HG02610 (cell line): ENCODE data around the gene CDK17.

Experiments used
- ATAC-seq: cut with Tn5 transposase; IDR thresholded peaks from one replicate; pipeline ENCODE4 v1.9.1; 2021; ENCODE audit warnings: mild to moderate bottlenecking, moderate library complexity; ENCODE audit not compliant: unreplicated experiment

Gene CDK17

GRCh38 chr12:96242597-96242996, 157.6 kb downstream of the CDK17 start:
- no peak for ATAC-seq

GRCh38 chr12:96241846-96242256, 158.4 kb downstream of the CDK17 start:
- no peak for ATAC-seq

GRCh38 chr12:96241431-96241830, 158.8 kb downstream of the CDK17 start:
- ATAC-seq: no peak

- no peak for ATAC-seq
Measured at GRCh38 chr12:96240656-96241055, 159.6 kb downstream of the CDK17 start.

- no peak for ATAC-seq
Measured at GRCh38 chr12:96239711-96240635, 160.3 kb downstream of the CDK17 start.

GRCh38 chr12:96238336-96239047, 161.7 kb downstream of the CDK17 start:
- no peak for ATAC-seq

- no peak for ATAC-seq
Measured at GRCh38 chr12:96237465-96238077, 162.7 kb downstream of the CDK17 start.

- no peak for ATAC-seq
Measured at GRCh38 chr12:96237035-96237434, 163.2 kb downstream of the CDK17 start.

GRCh38 chr12:96236221-96236822, 163.9 kb downstream of the CDK17 start:
- no peak for ATAC-seq

- no peak for ATAC-seq
Measured at GRCh38 chr12:96235484-96235826, 164.8 kb downstream of the CDK17 start.

- ATAC-seq: no peak
Measured at GRCh38 chr12:96234591-96235483, 165.4 kb downstream of the CDK17 start.

GRCh38 chr12:96233939-96234461, 166.2 kb downstream of the CDK17 start:
- no peak for ATAC-seq

GRCh38 chr12:96233168-96233567, 167.1 kb downstream of the CDK17 start:
- no peak for ATAC-seq

GRCh38 chr12:96230646-96231045, 169.6 kb downstream of the CDK17 start:
- ATAC-seq: no peak

- ATAC-seq: no peak
Measured at GRCh38 chr12:96228566-96229248, 171.5 kb downstream of the CDK17 start.
